SK-N-SH treated with all-trans-retinoic acid at 6 μM for 48 hours (cell line): ENCODE measurements around the gene TUBGCP2.

Source experiments
- ARNTL ChIP-seq: fragments of 450-650 bp; formaldehyde crosslinking; IDR thresholded peaks from 2 replicates; pipeline ENCODE4 v1.5.0; 2020; ENCODE audit warnings: low read depth, mild to moderate bottlenecking, moderate library complexity, borderline replicate concordance
- BACH2 ChIP-seq: fragments of 250-450 bp; sonication (Bioruptor Pico); IDR thresholded peaks from 2 replicates; pipeline ENCODE4 v1.9.0; 2021; ENCODE audit warnings: mild to moderate bottlenecking, borderline replicate concordance
- CSDC2 ChIP-seq: fragments of 250-450 bp; sonication (Bioruptor Pico); IDR thresholded peaks from 2 replicates; pipeline ENCODE4 v1.5.0; 2020; ENCODE audit warnings: mild to moderate bottlenecking, moderate library complexity
- OSR1 ChIP-seq: fragments of 250-450 bp; sonication (Bioruptor Pico); IDR thresholded peaks from 2 replicates; pipeline ENCODE4 v1.8.0; 2022; ENCODE audit warnings: moderate library complexity, mild to moderate bottlenecking, inconsistent platforms
- PPARA ChIP-seq: fragments of 250-450 bp; sonication (Bioruptor Pico); IDR thresholded peaks from 2 replicates; pipeline ENCODE4 v1.5.0; 2020; ENCODE audit warnings: mild to moderate bottlenecking, borderline replicate concordance
- ZNF565 ChIP-seq: fragments of 450-650 bp; formaldehyde crosslinking; conservative IDR thresholded peaks from 2 replicates; pipeline ENCODE4 v1.5.0; 2020; ENCODE audit warnings: low read depth, mild to moderate bottlenecking, moderate library complexity
- ZNF8 ChIP-seq: fragments of 450-650 bp; formaldehyde crosslinking; IDR thresholded peaks from 2 replicates; pipeline ENCODE4 v1.5.0; 2020; ENCODE audit warnings: mild to moderate bottlenecking, moderate library complexity
- TF ChIP-seq, protein P1 (sequence below): fragments of 250-450 bp; sonication (Bioruptor Pico); IDR thresholded peaks from 2 replicates; pipeline ENCODE4 v1.8.0; 2020; ENCODE audit warnings: mild to moderate bottlenecking, moderate library complexity, borderline replicate concordance

DNA sequence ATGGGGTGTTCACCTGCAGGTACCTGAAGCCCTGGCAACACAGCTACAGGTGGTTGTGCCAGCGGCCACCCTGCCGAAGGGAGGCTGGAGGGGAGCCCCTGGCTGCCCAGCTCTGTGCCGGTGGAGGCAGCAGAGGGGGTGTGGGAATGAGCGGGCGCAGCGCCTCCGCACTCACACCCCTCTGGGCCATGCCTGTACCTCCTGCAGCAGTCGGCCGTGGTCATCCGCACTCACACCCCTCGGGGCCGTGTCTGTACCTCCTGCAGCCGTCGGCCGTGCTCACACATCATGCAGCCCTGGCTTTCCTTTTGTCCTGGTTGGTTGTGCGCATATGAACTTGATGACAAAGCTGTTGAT, 1.7 kb upstream of the TUBGCP2 start:
- TF ChIP-seq ARNTL (no peak), PPARA (no peak), ZNF565 (CRISPR knock-in tag) (no peak), CSDC2 (CRISPR knock-in tag) (no peak), OSR1 (CRISPR knock-in tag) (no peak), ZNF8 (no peak), BACH2 (no peak)
- TF ChIP-seq, protein P1, sequence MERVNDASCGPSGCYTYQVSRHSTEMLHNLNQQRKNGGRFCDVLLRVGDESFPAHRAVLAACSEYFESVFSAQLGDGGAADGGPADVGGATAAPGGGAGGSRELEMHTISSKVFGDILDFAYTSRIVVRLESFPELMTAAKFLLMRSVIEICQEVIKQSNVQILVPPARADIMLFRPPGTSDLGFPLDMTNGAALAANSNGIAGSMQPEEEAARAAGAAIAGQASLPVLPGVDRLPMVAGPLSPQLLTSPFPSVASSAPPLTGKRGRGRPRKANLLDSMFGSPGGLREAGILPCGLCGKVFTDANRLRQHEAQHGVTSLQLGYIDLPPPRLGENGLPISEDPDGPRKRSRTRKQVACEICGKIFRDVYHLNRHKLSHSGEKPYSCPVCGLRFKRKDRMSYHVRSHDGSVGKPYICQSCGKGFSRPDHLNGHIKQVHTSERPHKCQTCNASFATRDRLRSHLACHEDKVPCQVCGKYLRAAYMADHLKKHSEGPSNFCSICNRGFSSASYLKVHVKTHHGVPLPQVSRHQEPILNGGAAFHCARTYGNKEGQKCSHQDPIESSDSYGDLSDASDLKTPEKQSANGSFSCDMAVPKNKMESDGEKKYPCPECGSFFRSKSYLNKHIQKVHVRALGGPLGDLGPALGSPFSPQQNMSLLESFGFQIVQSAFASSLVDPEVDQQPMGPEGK (CRISPR knock-in tag), result no peak
